H1 (cell line): ENCODE results near the gene TNFRSF1A. TPM values are rescaled to one million over a fixed set of nuclear protein-coding genes. Genes with fewer than 3 reads are reported as not detected.

Source experiments
- CTCF ChIA-PET: fragments of 300-600 bp; sonication (Branson Sonifier 250); formaldehyde crosslinking; loops from one replicate; lab custom pipeline; 2021; ENCODE audit not compliant: partially characterized antibody; lab: Charles Lee
- POLR2A ChIA-PET: fragments of 300-600 bp; sonication (Branson Sonifier 250); formaldehyde crosslinking; loops from one replicate; lab custom pipeline; 2021; ENCODE audit warnings: inconsistent platforms; ENCODE audit not compliant: partially characterized antibody; lab: Charles Lee
- DNase-seq, 2 experiments: peaks; one replicate each; pipeline versions ENCODE4 v3.0.0 to v3.0.0-alpha.2; 2010 to 2022; ENCODE audit warnings: low spot score in 2 of 2, low read depth in 1 of 2, mixed read lengths in 1 of 2
- FAIRE-seq: peaks from 2 replicates; lab custom pipeline; 2011; peaks lifted over from hg19 to GRCh38; lab: Jason Lieb, UNC
- H2AFZ ChIP-seq: 2 replicates; pipeline ENCODE4 v1.8.1; 2012; ENCODE audit warnings: low read length, inconsistent platforms
- H2AK5ac ChIP-seq: 2 replicates; pipeline ENCODE4 v1.6.1; 2013; ENCODE audit warnings: low read depth, low read length
- H2BK120ac ChIP-seq: replicated peaks from 2 replicates; pipeline ENCODE3; 2013; ENCODE audit warnings: low read depth, low read length, inconsistent platforms
- H2BK12ac ChIP-seq: 2 replicates; pipeline ENCODE4 v1.6.1; 2013; ENCODE audit warnings: low read depth, low read length
- H2BK15ac ChIP-seq: 2 replicates; pipeline ENCODE4 v1.6.1; 2013; ENCODE audit warnings: low read length
- H2BK20ac ChIP-seq: 2 replicates; pipeline ENCODE4 v1.6.1; 2013; ENCODE audit warnings: low read length
- H2BK5ac ChIP-seq: 2 replicates; pipeline ENCODE4 v1.6.1; 2013; ENCODE audit warnings: low read depth, low read length
- H3K14ac ChIP-seq: 2 replicates; pipeline ENCODE4 v1.6.1; 2013; ENCODE audit warnings: inconsistent platforms; ENCODE audit not compliant: insufficient read length
- H3K18ac ChIP-seq: 2 replicates; pipeline ENCODE4 v1.6.1; 2013; ENCODE audit warnings: low read length; ENCODE audit errors: extremely low read depth
- H3K23ac ChIP-seq: 2 replicates; pipeline ENCODE4 v1.6.1; 2013; ENCODE audit warnings: inconsistent platforms; ENCODE audit not compliant: insufficient read length
- H3K23me2 ChIP-seq: 2 replicates; pipeline ENCODE4 v1.6.1; 2013; ENCODE audit warnings: low read depth, low read length
- H3K27ac ChIP-seq: 2 replicates; pipeline ENCODE4 v1.6.1; 2011; ENCODE audit warnings: low read depth, low read length, inconsistent platforms
- H3K27me3 ChIP-seq, 4 experiments: replicated peaks in 1 of 4; 1 replicate in 1 of 4; 2 replicates in 3 of 4; pipeline versions ENCODE4 v1.6.1 to v1.8.1; 2011 to 2013; ENCODE audit warnings: low read length in 3 of 4, mild to moderate bottlenecking in 3 of 4, inconsistent platforms in 2 of 4, mixed read lengths in 2 of 4, moderate library complexity in 1 of 4; ENCODE audit not compliant: control insufficient read depth in 3 of 4, insufficient read depth in 3 of 4; ENCODE audit errors: extremely low read depth in 1 of 4
- H3K36me3 ChIP-seq, 4 experiments: 2 replicates each; pipeline versions ENCODE4 v1.6.1 to v1.8.1; 2011 to 2013; ENCODE audit warnings: mild to moderate bottlenecking in 4 of 4, low read length in 3 of 4, moderate library complexity in 2 of 4, control low read depth in 1 of 4, inconsistent platforms in 1 of 4; ENCODE audit not compliant: insufficient read depth in 4 of 4, control insufficient read depth in 2 of 4
- H3K4ac ChIP-seq: replicated peaks from 2 replicates; pipeline ENCODE3; 2013; ENCODE audit warnings: low read length, low read depth, mixed read lengths, inconsistent platforms; ENCODE audit not compliant: insufficient read length
- H3K4me1 ChIP-seq, 4 experiments: replicated peaks in 1 of 4; 1 replicate in 1 of 4; 2 replicates in 3 of 4; pipeline versions ENCODE4 v1.6.1 to v1.8.1; 2011 to 2013; ENCODE audit warnings: low read length in 3 of 4, inconsistent platforms in 2 of 4, mixed read lengths in 1 of 4; ENCODE audit not compliant: insufficient read depth in 4 of 4, control insufficient read depth in 3 of 4
- H3K4me2 ChIP-seq, 2 experiments: 2 replicates each; pipeline versions ENCODE4 v1.6.1 to v1.8.1; 2011 to 2013; ENCODE audit warnings: low read depth in 2 of 2, low read length in 2 of 2, control low read depth in 1 of 2, inconsistent platforms in 1 of 2, mild to moderate bottlenecking in 1 of 2; ENCODE audit not compliant: insufficient read depth in 1 of 2
- H3K4me3 ChIP-seq, 4 experiments: fragments of 200-600, 300-600 bp in 1 of 4; sonication (generic), shearing (Covaris generic), sonication (Bioruptor Twin) in 1 of 4; 2 replicates each; pipeline versions ENCODE4 v1.5.1 to v1.8.1; 2011 to 2016; ENCODE audit warnings: low read length in 4 of 4, low read depth in 3 of 4, control low read depth in 2 of 4, inconsistent platforms in 2 of 4, mild to moderate bottlenecking in 2 of 4, mixed read lengths in 1 of 4, moderate library complexity in 1 of 4; ENCODE audit not compliant: insufficient read depth in 2 of 4; ENCODE audit errors: extremely low read depth in 1 of 4
- H3K56ac ChIP-seq: replicated peaks from 2 replicates; pipeline ENCODE3; 2013; ENCODE audit warnings: low read depth, mild to moderate bottlenecking, mixed read lengths, low read length, inconsistent platforms; ENCODE audit not compliant: insufficient read length
- H3K79me1 ChIP-seq: 2 replicates; pipeline ENCODE4 v1.6.1; 2013; ENCODE audit warnings: low read depth, low read length, control low read depth
- H3K79me2 ChIP-seq, 2 experiments: 2 replicates each; pipeline versions ENCODE4 v1.6.1 to v1.8.1; 2012 to 2013; ENCODE audit warnings: low read length in 2 of 2, mild to moderate bottlenecking in 2 of 2, inconsistent platforms in 1 of 2; ENCODE audit not compliant: insufficient read depth in 2 of 2, control insufficient read depth in 1 of 2
- H3K9ac ChIP-seq, 4 experiments: replicated peaks in 1 of 4; 1 replicate in 1 of 4; 2 replicates in 3 of 4; pipeline versions ENCODE4 v1.6.1 to v1.8.1; 2011 to 2013; ENCODE audit warnings: low read depth in 3 of 4, low read length in 3 of 4, control low read depth in 2 of 4, mild to moderate bottlenecking in 2 of 4, moderate library complexity in 2 of 4, inconsistent platforms in 1 of 4; ENCODE audit errors: extremely low read depth in 1 of 4
- H3K9me3 ChIP-seq, 2 experiments: 2 replicates each; pipeline versions ENCODE4 v1.6.1 to v1.8.1; 2012 to 2013; ENCODE audit warnings: mild to moderate bottlenecking in 2 of 2, moderate library complexity in 2 of 2, control low read depth in 1 of 2, inconsistent platforms in 1 of 2, low read depth in 1 of 2, low read length in 1 of 2, mixed read lengths in 1 of 2; ENCODE audit not compliant: insufficient read depth in 2 of 2
- H4K20me1 ChIP-seq, 2 experiments: replicated peaks in 1 of 2; 2 replicates each; pipeline versions ENCODE3 to v1.8.1; 2011 to 2013; ENCODE audit warnings: inconsistent platforms in 2 of 2, low read length in 2 of 2, mild to moderate bottlenecking in 1 of 2; ENCODE audit not compliant: insufficient read depth in 2 of 2, control insufficient read depth in 1 of 2
- H4K5ac ChIP-seq: 2 replicates; pipeline ENCODE4 v1.6.1; 2013; ENCODE audit warnings: low read length, low read depth, mixed read lengths, inconsistent platforms; ENCODE audit not compliant: insufficient read length
- H4K8ac ChIP-seq: 2 replicates; pipeline ENCODE4 v1.8.0; 2013; ENCODE audit warnings: mild to moderate bottlenecking, moderate library complexity, low read length, inconsistent platforms; ENCODE audit not compliant: insufficient read depth; ENCODE audit errors: extremely low read depth
- H4K91ac ChIP-seq: replicated peaks from 2 replicates; pipeline ENCODE3; 2013; ENCODE audit warnings: low read length, mixed read lengths, inconsistent platforms; ENCODE audit not compliant: insufficient read length
- whole genome bisulfite sequencing, 2 experiments: shearing (Covaris generic) in 1 of 2; methylation state at CpG; one replicate each; pipeline versions ENCODE4 v1.1.6 to v1.1.7; 2013 to 2015; ENCODE audit warnings: low lambda C conversion rate in 2 of 2, mixed read lengths in 2 of 2, inconsistent platforms in 1 of 2, low coverage in 1 of 2, missing lambda C conversion rate in 1 of 2; ENCODE audit not compliant: insufficient replicate concordance in 2 of 2, insufficient coverage in 1 of 2, insufficient read length in 1 of 2; ENCODE audit errors: extremely low coverage in 1 of 2, missing lambda C conversion rate in 1 of 2; 5-methylcytosine and 5-hydroxymethylcytosine counted together
- polyA plus RNA-seq, 7 experiments: library from polyadenylated mRNA; depleted of rRNA in 3 of 7; stranded (reverse) in 5 of 7; unstranded in 2 of 7; fragments of >200 nt in 5 of 7; fragments of 200-250 nt in 2 of 7; gene quantifications; 1 replicate in 5 of 7; 2 replicates in 1 of 7; 4 replicates in 1 of 7; pipeline versions ENCODE4 v1.2.1 to v1.2.3, GENCODE V29; 2011 to 2013; ENCODE audit warnings: missing spikeins in 2 of 7, mixed read lengths in 2 of 7
- total RNA-seq: library from RNA; stranded (reverse); fragmentation: NEBNext Ultra II Directional; extraction: Animal tissue kit (Norgen Biotek cat#: 25700); gene quantifications from 2 replicates; pipeline ENCODE4 v1.2.1, GENCODE V29; 2021

TNFRSF1A gene
- total and polyA plus RNA-seq, 2 of the 8 experiments (the other 6 are each of a cell fraction or from before 2014, with no cell fraction given), result 28.7 to 42.1 TPM

- 67% methylated on average over 12 of the region's 12 CpGs; no CpG with 5 or more reads in 1 of the 2 experiments for WGBS, 2 experiments
- H3K23ac ChIP-seq, result no peak overlapping the region
Measured at GRCh38 chr12:6337958-6338433, 3.9 kb downstream of the TNFRSF1A start.

More at GRCh38 chr12:6337958-6338433, 3.9 kb downstream of the TNFRSF1A start:
- peak overlapping the region; percentile 14 to 87; a peak in 2 of 4 replicates for H3K4me2 ChIP-seq
- H3K79me1 ChIP-seq, result peaks cover 9% of the 10 kb centered on the region
- H3K4me1 ChIP-seq, result peaks cover 22 to 58% (median 37%) of the 10 kb centered on the region in 4 experiments
- no peak overlapping the region; a peak in 1 of 8 replicates for H3K4me3 ChIP-seq
- H2BK12ac ChIP-seq, result peak overlapping the region; percentile 86
- H2BK15ac ChIP-seq, result peak overlapping the region; percentile 25; the same call in 1 of the 2 replicates
- peaks cover 22% of the 10 kb centered on the region for H3K23me2 ChIP-seq
- no peak overlapping the region for H2AFZ ChIP-seq
- no peak overlapping the region for H3K4ac ChIP-seq
- H3K36me3 ChIP-seq, result peaks cover 5 to 9% (median 8%) of the 10 kb centered on the region in 4 experiments; a peak in 5 of 8 replicates
- no peak overlapping the region for H4K91ac ChIP-seq
- peaks cover 0 to 4% of the 10 kb centered on the region in 2 experiments for H4K20me1 ChIP-seq
- H3K56ac ChIP-seq, result no peak overlapping the region
- H2BK120ac ChIP-seq, result no peak overlapping the region
- H2BK5ac ChIP-seq, result peak overlapping the region; percentile 26; the same call in 1 of the 2 replicates
- H3K18ac ChIP-seq, result no peak overlapping the region
- H3K9me3 ChIP-seq, result no peaks in the 10 kb centered on the region
- ChIA-PET POLR2A (interaction anchor here (2.1 to 17.5 kb wide), 7 partner anchors 3 to 132 kb away, joined by 6 to 286 read pairs (median 44); partner anchors contain the start of genes SCNN1A, TNFRSF1A and VAMP1), CTCF (interaction anchor here (0.6 to 11.4 kb wide), 8 partner anchors 11 to 1564 kb away, joined by 3 to 109 read pairs (median 6); no protein-coding TSS in a partner anchor)
- H3K14ac ChIP-seq, result no peak overlapping the region
- no peak for FAIRE-seq
- H3K79me2 ChIP-seq, result peaks cover 10 to 74% of the 10 kb centered on the region in 2 experiments
- no peak overlapping the region for H3K9ac ChIP-seq
- H3K27me3 ChIP-seq, result no peaks in the 10 kb centered on the region
- no peak overlapping the region for H2AK5ac ChIP-seq
- no peak for DNase-seq
- no peak overlapping the region for H4K8ac ChIP-seq
- H2BK20ac ChIP-seq, result no peak overlapping the region; the same call in 1 of the 2 replicates
- no peak overlapping the region for H3K27ac ChIP-seq
- peak overlapping the region; percentile 12 for H4K5ac ChIP-seq
